CD4-positive, alpha-beta T cell treated with Interleukin-6 at 100 ng/mL for 8 hours (primary cell): ENCODE data around the gene VGLL3.
"Not testable (repeated sequence)": the region's sequence is repeated elsewhere in the genome, so short reads cannot be mapped to it uniquely, and the experiment has no call there.

Experiments
- DNase-seq: peaks from one replicate; pipeline ENCODE4 v3.0.0-alpha.2; 2020; ENCODE audit warnings: mixed read lengths, low spot score

The VGLL3 gene

DNA sequence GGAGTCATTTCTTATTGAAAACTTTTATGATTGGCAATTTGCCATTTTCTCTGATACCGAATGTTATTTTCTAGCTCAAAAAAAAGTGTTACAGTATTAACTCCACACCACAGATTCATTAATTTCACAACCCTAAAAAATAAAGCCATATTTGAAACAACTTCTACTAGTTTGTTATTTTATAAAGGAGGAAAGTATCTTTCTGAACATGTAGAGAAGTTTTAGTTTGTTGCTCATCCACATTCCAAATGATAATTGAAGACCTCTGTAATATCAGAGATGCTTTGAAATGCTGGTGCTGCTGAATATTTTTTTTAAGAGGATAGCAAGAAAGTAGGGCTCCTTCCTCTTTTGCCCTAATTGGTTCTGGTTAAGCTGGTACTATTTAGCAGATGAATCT lies 1.9 kb downstream of the VGLL3 start:
- no peak for DNase-seq

DNA sequence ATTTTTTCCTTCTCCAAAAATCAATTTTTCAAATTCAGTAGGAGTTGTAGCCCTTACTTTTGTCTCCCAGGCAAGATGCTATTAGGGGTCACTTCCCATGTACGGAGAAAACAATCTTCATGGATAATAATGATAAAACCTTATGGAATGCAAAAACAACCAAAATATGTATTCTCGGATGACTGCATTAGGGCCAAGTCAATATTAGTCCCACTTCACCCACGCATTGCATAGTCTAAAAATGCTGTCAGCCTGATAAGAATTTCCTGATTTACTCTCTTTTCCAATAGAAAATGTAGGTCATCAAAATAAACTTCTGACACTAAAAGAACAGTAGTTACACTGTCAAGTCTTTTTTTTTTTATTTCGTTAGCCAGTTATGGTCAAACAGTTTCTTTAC lies 2.7 kb downstream of the VGLL3 start:
- no peak for DNase-seq

DNA sequence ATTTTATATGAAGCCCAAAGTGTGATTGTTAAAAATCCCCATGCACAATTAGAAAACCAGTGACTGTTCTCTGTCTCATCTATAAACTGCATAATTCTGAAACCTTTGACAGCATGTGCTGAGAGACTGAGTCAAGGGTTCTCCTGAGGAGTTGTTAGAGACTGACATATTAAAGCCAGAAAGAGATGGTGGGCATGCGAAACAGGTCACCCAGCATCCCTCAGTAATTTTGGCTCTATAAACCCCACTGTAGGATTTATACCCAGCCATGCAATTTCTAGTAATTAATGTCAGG lies 3.6 kb downstream of the VGLL3 start:
- DNase-seq, result no peak

DNA sequence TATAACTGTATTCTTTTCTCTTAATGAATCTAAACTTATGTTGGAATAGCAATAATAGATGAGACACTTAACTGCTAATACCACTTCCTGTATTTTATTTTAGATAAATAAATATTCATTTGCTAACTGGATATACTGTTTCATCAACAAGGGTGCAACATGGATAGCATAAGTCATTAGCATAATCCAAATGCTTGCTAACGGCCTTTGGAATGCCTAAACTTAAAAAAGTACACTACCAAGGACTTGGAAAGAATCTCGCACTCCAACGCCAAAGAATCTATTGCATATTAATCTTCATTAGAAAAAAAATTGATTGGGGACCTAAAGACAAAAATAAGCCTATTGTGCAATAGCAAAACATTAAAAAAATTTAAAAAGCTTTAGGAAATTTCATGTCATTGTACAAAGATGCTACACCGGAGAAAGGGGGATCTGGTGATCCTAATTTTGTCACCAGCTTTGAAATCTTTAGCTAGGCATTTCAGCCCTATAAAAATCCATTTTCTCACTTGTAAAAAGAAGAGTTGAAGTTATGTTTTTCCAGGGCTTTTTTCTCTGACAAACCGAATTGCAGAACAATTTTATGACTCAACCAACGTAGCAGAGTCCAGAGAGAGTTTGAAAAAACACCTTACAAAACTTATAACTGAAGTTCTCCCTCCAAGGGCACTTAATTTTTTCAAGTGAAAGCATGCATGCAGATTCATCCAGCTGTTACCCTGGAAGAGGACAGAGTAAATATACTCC lies 4.1 kb downstream of the VGLL3 start:
- DNase-seq, result no peak

DNA sequence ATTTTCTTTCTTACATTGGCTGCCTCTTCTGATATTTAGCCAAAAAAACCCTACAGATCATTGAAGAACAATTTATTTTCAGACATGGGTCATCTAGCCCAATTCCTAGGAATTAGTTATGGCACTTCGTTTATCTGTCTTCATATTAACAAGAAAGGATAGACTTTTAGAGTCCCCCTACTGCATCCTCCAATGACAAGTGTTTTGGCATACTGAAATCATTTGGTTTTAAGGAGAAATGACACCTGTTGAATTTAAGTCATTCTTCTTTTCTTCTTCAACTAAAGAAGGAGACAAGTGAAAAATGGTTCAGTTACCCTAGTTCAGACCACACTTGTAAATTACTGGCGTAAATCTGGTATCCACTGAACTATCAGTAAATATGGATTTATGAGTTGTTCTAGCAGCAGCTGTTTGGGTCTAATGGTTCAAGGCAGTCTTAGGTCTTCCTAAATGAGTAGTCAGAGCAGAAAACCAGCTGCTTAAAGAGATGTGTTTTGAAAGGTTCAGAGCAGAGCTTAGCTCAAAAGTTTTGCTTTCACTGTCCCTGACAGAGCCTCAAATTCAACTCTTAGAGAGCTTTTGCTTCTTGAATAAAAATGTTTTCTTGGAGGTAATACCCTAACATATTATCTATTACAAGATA lies 5.6 kb downstream of the VGLL3 start:
- no peak for DNase-seq

DNA sequence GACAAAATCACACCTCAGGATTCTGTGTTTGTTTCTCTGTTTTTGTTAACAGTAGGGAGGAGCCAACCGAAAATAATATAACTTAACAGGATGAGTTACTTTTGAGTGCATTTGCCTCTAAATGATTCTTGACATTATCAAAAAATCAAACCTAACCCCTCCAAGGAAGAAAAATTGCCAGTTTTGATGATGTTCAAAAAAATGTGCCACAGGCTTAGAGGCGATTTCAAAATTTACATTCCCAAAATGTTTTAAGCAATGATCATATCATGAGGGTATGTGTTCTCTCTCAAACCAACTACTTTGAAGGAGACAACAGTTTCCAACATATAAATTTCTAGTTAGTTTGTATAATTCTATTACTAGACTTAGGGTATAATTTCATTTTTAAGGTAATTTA lies 6.7 kb downstream of the VGLL3 start:
- DNase-seq, result no peak

DNA sequence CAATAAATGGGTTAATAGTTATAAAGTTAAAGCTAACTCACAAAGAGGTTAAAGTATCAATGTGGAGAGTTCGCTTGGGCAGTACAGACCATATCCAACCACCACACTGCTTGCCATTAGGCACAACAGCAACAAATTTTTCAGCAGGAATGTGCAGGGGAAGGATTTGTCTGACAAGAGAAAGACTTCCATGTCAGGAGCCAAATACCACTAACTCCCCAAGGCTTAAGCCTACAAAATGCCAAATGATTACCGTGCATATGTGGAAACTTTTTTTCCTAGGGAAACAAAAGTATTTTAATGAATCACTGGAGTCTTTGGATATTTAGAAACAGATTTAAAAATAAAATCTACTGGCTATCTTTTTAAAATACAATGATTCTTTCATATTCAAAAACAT lies 8.1 kb downstream of the VGLL3 start:
- no peak for DNase-seq

DNA sequence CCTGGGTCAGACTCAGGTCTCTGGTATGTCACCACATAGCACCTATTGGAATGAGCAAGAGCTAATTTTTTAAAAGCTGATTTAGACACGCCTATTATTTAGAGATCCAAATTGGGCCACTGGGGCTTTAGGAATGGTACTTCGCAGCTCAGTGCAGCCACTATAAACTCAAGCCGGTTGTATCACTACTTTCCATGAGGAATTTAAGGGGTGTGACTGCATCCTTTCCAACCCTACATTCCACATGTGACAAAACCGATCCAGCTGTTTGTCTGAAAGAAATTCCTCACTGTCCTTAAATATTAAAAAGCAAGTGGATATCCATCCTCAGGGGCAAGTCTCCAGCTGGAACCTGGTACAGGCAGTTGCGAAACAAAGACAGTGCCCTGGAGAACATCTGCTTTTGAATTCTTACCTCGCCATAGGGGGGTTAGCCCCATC lies 12.8 kb downstream of the VGLL3 start:
- no peak for DNase-seq

DNA sequence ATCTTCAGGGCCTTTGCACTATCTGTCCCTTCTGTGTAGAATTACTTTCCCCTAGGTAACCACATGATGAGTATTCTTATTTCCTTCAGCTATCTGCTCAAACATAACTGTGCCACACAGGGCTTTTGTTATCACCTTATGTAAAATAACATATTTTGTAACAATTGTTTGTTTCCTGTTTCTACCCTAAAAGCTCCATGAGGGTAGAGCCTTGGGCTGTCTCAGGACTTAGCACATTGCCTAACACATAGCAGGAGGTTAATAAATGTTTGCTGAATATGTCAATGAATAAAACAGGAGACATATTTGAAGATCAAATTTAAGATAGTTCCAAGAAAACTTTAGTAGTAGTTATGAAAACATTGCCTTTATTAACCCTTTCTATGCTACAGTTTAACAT lies 14.7 kb downstream of the VGLL3 start:
- DNase-seq, result no peak

DNA sequence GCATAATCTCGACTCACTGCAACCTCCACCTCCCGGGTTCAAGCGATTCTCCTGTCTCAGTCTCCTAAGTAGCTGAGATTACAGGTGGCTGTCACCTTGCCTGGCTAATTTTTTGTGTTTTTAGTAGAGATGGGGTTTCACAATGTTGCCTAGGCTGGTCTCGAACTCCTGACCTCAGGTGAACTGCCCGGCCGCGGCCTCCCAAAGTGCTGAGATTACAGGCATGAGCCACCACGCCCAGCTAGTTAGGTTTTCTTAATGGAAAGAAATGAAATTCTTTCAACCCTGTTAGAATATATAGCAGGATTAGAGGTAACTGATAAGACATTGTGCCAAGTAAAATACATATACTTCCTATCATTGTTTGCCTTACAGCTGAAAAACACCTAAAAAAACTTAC lies 16.8 kb downstream of the VGLL3 start:
- not testable (repeated sequence) for DNase-seq

DNA sequence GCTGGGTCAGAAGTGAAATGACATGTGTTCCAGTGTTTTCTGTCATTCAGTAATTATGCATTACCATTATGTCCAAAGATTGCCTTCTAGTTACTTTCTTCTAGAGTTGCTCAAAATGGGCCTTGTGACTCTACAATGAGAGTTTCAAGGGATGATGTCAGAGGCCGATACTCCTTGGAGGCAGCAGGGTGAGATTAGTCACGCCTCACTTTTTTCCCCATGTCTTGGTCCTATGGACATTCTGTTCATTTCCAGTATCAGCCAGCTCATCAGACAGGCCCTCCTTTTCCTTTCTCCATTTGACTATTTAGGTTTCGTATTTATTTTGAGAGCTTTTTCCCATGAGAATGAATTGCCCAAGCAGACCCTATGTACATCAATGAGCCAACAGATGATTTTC lies 17.5 kb downstream of the VGLL3 start:
- DNase-seq, result no peak

DNA sequence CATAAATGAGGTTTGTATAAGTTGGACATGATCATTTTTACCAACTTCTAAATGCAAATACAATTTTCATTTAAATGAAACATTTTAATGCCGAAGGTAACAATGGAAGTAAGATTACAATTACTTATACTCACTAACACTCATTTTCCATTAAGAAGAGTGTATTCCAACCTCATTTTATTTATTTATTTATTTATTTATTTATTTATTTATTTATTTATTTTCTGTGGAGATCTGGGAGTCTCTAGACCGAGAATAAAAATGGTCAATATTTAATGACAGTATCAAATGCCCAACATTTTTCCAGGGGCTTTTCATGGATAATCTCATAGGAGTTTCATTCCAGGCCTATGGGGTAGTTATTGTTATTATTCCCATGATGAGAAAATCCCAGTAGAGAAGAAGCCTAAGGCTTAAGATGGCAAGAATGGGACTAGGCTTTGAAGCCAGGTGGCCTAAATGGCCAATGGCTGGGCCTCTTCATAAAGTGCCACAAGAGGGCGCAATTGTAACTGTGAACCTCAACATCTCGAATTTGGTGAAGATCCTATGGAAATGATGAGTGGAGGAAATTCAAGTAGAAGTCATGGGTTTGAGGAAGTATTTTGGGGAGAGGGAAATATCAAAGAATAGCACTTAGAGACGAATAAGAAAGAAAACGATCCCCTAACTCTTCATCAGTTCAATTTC lies 21.3 kb downstream of the VGLL3 start:
- DNase-seq, result no peak

DNA sequence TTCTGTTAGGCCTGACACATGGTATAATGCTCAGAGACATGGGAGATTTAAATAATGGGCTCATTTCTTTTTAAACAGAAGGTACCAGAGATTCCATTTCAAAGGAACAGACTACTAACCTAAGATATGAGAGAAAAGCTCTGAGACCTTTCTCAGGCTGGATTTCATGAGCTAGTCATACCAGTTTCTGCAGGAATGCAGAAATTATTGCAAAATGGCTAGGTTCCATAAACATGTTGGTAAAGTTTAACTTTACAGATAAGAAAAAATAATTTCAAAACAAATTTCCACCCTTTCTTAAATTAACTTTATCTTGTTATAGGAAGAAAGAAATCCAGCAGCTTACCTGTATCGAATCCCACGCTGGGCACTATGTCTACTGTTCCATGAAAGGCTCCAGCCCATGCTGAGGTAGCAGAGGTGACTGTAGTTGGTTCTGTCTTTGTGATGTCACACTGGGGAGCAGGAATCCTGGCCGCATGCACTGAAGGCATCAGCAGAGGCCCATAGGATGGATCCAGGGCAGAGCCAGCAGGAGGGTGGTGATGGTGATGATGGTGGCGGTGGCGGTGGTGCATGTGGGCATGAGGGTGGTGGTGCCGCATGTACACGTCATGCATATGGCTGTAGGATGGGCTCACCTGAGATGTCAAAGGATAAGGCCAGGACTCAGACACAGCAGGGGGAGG lies 22.6 kb downstream of the VGLL3 start:
- DNase-seq, result no peak

DNA sequence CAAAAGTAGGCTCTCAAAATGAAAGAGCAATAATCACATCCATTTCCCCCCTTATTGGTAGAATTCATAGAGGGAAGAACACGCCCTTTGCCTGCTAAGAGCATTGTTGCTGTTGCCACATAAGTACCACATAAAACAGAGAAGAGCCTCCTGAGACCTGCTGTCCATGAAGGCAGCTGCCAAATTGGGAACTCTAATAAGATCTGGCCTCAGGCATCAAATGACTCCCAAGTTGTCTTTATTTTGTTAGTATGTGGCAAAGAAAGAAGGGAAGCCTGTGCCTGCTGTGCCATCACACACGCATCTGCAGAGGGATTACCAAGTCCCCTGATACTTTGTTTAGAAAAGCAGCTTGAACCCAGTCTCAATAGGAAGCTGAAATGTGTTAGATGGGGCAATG lies 23.9 kb downstream of the VGLL3 start:
- DNase-seq, result no peak

DNA sequence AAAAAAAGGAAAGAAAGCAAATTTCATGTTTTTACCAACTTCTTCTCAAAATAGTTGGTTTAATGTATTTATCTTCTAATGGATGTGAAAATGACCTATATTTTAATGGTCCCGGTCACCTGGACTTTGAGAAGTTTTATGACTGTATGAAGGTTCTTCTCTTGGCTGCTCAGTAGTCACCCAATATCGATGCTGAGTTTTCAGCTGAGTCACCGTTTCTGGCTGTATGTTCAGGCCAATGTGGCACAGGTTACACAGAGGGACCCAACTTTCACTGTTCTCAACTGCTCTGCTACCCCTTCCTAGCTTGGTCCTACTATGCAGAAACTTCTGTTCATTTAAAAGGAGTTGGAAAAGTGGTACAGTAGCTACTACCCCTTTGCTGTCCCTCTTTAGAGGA lies 25.8 kb downstream of the VGLL3 start:
- no peak for DNase-seq

DNA sequence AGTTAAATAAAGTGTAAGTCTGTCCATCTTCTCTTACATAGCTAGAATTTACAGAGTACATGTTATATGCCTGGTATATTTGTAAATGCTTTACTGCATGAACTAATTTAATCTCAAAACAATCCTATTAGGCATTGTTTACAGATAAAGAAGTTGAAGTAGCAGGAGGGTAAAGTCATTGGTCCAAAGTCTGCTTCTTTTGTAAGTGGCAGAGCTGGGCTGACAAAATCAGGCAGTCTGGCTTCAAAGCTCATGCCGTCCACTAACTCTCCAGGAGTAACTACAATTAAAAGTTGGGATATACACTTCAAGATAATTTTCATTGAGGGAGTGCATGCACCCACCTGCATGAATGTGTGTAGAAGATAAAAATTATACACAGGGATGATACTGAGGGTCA lies 27.3 kb downstream of the VGLL3 start:
- no peak for DNase-seq

DNA sequence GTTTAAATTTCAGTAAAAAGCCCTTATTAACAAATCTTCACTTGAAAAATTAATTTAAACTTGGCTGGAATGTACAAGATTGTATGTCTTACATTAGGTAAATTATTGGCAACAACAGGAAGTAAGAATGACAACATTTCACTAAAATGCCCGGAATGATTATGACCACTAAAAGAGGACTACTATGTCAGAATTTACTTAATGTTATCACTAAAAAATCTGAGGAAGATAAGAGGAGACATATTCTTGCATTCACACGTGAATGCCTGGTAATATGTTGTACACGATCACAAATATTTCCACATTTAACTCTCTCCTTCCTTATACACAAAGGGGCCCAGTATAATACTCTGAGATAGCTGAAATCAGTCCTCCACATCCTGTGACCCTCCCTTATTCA lies 29.7 kb downstream of the VGLL3 start:
- DNase-seq, result no peak

DNA sequence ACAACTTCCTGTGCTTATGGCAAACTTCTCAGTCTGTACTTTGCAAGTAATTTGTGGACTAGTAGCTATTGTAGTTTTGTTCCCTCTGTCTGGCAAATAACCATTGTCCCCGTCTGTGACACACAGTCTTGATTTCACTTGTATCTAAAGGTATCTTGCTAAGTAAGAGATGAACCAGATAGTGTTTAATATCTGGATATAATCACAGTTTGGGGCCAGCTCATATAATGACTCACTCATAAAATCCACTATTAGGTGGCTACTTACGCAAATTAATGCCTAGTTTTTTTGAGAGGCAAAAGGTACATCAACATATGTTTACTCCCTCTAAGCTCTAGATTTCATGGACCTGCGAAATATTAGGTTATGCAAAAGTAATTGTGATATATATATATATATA lies 30.4 kb downstream of the VGLL3 start:
- no peak for DNase-seq

DNA sequence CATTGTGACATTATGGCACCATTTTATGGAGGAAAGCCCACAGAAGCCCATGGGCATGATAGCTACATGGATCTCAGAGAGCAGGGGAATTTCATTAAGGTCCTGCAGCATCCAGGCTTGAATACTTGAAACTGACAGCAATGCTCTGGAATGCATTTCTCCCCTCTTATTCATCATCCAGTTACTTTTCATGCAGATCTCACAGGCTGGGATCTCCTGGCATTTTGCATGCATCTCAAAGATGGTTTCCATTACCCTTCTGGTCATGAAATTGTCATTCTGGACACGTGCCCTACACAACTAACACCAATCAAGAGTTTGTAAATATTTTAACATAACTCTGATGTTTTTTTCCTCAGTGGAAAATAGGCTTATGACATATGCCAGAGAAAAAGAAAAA lies 32.4 kb downstream of the VGLL3 start:
- no peak for DNase-seq

DNA sequence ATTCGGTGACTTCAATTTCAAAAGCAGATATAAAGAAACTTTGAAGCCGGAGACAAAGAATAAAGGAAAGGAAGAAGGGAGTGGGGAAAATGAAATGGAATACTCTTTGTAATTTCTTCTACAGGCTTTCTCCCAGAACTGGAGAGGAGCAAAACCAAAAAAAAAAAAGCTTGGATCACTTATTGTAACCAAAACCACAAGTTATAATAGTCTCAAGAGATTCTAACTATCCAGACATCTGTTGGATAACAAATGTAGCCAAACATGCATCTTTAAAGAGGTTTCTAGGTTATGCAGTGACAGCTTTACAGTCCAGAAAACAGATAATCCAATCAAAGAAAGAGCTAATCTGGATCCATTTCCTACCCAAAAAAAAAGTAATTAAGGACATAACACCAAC lies 36.2 kb downstream of the VGLL3 start:
- DNase-seq, result no peak

DNA sequence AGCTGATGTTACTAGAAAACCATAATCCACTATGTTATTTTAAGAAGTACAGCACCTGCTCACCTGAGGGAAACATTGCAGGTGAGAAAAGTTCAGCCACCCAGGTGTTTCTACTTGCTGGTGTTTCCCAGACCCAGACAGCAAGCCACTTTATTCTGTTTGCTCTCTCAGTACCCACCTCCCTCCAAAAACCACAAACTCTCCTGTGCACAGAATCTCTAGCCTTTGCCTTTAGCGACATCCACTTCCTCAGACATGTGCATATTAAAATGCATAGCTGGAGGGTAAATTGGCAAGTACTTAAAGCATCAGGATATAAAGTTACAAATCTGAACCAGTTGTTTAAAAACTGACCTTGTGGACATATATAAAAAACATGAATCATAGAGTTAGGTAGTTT lies 36.7 kb downstream of the VGLL3 start:
- no peak for DNase-seq

DNA sequence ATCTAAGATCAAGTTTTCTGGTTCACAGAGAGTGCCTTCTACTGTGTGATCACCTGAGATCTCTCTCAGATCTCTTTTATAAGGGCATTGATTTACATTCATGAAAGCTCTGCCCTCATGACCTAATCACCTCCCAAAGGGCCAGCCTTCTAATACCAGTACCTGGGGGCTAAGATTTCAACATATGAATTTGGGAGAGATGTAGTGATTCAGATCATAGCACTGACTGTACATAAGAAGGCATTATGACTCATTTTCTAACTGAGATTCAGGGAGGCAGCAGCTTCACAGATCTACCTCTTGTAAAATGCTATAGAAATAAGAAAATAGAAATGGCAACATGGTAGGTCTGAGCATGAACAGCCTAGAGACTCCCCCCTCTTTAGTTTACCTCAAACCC lies 39.6 kb downstream of the VGLL3 start:
- DNase-seq, result no peak

DNA sequence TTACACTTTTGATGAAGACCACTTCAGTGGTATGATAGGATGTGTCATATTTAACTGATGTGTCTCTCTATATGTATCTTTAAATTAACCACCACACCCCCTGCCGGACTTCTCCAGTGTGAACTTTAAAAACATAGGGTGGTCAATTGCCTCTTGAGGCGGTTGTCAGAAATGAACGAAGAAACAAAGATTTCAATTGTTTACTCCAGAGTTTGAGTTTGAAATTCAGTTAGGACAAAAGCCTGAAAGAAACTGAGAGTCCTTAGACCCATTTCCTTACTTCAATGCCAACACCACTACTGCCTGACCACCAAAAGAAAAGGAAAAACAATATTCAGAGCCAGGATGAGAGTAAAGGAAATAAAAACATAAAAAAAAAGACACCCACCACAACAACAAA lies 40.2 kb downstream of the VGLL3 start:
- no peak for DNase-seq
